Hematopoietic multipotent progenitor cell treated with erythropoietin and hydrocortisone succinate and interleukin-3 and kit ligand, for 15 days (in vitro differentiated cells): ENCODE data around the gene GPM6B.
"Not testable (repeated sequence)": the region's sequence is repeated elsewhere in the genome, so short reads cannot be mapped to it uniquely, and the experiment has no call there.

Experiments
- DNase-seq: peaks from one replicate; pipeline ENCODE4 v3.0.0-alpha.2; 2015; ENCODE audit warnings: low spot score

Gene GPM6B

DNA sequence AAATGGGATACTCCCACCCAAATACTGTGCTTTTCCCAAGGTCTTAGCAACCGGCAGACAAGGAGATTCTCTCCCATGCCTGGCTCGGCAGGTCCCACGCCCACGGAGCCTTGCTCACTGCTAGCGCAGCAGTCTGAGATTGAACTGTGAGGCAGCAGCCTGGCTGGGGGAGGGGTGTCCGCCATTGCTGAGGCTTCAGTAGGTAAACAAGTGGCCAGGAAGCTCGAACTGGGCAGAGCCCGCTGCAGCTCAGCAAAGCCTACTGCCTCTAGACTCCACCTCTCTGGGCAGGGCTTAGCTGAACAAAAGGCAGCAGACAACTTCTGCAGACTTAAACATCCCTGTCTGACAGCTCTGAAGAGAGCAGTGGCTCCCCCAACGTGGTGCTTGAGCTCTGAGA, 92.0 kb downstream of the GPM6B start:
- not testable (repeated sequence) for DNase-seq

DNA sequence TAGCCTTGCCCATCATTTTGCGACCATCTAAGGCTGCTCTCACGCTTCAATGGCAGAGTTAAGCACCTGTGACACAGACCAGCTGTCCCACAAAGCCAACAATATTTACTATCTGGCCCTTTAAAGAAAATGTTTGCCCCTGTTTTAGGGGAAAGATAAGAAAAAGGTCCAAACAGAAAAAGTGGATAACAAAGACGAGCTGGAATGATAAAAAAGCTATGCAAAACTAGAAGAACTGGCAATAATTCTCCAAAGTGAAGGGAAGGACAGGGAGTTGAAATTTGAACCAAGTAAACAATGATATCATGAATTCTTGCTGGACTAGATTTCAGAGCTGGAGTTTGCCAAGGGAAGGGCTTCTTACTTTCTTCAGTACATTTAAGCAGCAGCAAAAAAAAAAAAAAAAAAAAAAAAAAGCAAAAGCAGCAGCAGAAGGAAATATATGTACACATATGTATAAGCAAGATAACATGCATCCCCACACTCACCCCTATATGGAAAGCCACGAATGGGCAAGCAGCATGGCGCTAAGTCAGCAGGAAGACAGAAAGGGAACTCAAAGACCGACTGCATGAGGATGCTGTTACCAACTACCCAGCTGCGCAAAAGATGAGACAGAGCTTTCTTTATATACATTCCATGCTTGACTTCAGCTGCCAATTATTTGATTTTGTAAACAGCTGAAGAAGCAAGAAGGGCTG, 94.9 kb downstream of the GPM6B start:
- peak; percentile 47 for DNase-seq

DNA sequence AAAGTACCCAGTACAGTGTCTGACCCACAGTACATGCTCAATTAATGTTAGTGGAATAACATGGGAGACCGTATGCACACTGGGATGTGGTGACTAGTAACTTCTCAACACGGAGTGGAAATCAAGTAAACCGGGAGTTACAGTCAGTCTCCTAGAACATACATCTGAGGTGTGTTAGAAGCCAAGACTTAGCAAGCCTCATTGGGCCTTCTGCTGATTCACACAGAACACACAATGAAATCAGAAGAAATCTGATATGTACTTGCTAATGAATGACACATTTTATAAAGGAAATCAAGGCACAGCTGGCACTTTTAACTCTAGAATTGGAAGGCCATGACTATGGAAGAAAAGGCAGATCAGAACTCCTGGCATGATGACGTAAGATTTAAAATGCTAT, 95.5 kb downstream of the GPM6B start:
- no peak for DNase-seq
